ENCODE results near the gene NFASC.

The NFASC gene

DNA sequence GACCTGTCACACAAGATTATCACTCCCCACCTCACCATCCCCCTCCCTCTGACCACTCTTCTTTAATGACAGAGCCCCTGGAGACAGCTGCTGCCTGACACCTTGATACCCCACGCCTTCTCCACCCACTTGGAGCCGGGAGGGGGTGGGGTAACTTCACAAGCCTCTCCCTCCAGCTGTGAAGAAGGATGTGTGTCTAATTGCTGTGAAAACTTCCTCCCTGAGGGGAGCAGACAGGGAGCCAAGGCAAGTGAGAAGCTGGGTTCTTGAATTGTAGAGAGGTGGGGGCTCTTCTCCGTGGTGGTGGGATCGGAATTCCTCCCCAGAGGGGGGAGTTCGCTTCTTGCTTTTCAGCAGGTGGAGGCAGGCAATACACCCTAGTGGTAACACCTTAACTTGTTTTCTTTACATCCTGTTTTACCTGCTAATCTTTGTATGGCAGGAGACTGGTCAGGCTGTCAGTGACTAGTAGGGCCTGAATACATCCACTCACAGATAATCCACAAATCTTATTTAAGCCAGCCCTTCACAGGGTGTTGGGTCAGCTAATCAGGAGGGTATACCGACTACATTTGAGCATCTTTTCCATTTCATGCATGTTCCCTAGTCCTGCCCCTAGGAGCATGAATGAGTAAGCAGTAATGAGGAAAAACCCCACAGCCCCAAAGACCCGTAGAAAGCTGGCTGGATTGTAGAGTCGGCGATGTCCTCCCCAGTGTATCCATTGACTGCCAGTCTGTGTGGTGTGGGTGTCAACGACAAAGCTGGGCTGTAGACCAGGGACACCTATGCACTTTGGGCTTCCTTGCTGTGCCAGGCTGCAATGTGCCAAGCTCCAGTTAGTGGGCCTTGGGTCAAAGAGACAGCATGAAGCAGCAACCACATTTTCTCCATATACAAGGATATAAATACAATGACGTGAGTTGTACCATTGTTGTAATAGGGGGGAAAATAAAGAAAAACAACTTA is 57.3 kb downstream of the NFASC start:
- DNase-seq (ENCODE audit: low spot score): no peak
- in situ Hi-C loops (cut with MboI; ENCODE audit: low pct_unique_long_range_greater_than_20kb, low sequenced_read_pairs, unreplicated experiment): no loop called here

DNA sequence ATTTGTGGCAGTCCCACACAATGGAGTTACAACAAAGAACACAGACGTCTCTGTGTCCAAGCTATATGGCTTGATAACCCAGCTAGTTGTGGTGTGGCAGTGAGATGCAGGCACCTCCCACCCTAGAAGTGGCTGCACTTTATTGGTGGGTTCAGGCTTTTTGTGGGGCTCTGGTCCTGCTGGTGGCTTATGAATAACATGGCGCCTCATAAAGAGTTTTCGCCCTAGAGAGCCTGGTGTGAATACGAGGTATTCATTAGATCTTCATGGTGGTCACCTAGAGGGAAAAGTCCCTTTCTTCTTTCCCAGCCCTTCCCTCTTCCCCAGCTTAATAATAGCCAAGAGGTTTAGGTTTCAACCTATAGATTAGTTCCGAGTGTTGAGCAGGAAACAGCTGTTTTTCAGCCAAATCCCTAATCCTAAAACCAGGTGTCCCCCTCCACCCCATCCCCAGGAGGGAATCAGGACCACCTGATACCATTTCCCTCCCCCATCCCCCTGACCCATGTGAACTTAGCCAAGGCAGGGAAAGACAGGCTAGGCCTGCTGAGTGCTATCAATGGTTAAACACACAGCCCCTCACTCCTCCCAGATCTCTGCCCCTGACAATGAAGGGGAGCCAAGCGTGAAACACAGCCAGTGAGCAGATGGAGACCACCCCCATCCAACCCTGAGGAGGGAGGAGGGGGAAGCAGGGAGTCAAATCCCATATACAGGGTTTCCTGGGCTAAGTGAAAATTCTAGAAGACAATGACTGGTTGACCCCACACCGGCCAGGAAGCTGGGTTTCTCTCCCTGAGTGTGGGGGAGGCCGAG is 58.2 kb downstream of the NFASC start:
- in situ Hi-C loops (cut with MboI; ENCODE audit: low pct_unique_long_range_greater_than_20kb, low sequenced_read_pairs, unreplicated experiment): no loop called here
- no peak for DNase-seq (ENCODE audit: low spot score)
- TF ChIP-seq CTCF (IDR thresholded peaks at IDR 0.05; ENCODE audit: extremely low read depth, insufficient read depth, missing control alignments): no peak

More for the DNA sequence above, 57.3 kb downstream of the NFASC start:
- TF ChIP-seq CTCF (IDR thresholded peaks at IDR 0.05; ENCODE audit: extremely low read depth, insufficient read depth, missing control alignments): no peak

- TF ChIP-seq CTCF (IDR thresholded peaks at IDR 0.05; ENCODE audit: extremely low read depth, insufficient read depth, missing control alignments): no peak
- in situ Hi-C loops (cut with MboI; ENCODE audit: low pct_unique_long_range_greater_than_20kb, low sequenced_read_pairs, unreplicated experiment): no loop called here
- DNase-seq (ENCODE audit: low spot score): no peak
These were observed 59.0 kb downstream of the NFASC start for GRCh38 chr1:204929487-204930154.

GRCh38 chr1:204930155-204930523 is 59.5 kb downstream of the NFASC start:
- no peak for TF ChIP-seq CTCF (IDR thresholded peaks at IDR 0.05; ENCODE audit: extremely low read depth, insufficient read depth, missing control alignments)
- in situ Hi-C loops (cut with MboI; ENCODE audit: low pct_unique_long_range_greater_than_20kb, low sequenced_read_pairs, unreplicated experiment): no loop called here
- no peak for DNase-seq (ENCODE audit: low spot score)

GRCh38 chr1:204931313-204931712 is 60.7 kb downstream of the NFASC start:
- DNase-seq (ENCODE audit: low spot score): no peak
- no peak for TF ChIP-seq CTCF (IDR thresholded peaks at IDR 0.05; ENCODE audit: extremely low read depth, insufficient read depth, missing control alignments)
- in situ Hi-C loops (cut with MboI; ENCODE audit: low pct_unique_long_range_greater_than_20kb, low sequenced_read_pairs, unreplicated experiment): no loop called here

Measured in GM13977 (cell line).